ENCODE data around the gene FRRS1L.

Gene FRRS1L

DNA sequence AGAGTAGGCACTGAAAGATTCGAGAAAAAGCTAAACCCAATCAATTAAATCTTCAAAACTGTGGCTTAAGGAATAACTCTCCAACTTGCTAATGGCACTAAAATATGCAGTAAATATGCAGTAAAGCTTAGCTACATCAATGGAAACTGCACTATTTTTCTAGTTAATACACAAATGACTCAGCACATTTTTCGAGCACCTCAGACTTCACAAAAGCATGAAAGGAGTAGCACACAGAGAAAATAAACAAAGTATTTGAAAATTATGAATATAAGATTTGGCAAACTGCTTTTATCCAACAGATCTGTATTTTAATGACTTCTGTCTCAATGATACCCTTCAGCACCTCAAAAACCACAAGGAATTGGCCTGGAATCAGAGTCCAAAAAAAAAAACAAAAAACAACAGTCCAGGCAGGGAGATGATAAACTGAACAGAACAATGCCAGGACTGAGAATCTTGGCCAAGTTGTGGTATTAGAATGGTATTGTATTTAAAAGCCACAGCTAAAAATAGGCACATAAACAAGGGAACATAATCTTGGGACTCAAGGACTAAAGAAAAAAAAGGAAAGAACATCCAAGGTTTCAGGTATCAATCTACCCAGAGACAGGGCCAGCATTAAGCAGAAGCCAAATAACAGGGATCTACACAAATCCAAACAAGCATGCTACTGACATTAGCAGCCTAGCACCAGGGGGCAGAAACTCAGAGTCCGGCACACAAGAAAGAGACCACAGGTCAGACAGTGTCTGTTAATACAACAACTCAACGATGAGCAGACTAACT lies 68.7 kb downstream of the FRRS1L start:
- no peaks in the 10 kb centered on the region for H3K9me3 ChIP-seq (replicated peaks; ENCODE audit: low read length)
- H3K4me3 ChIP-seq (ENCODE audit: low read length) = peak overlapping the region; percentile 9
- H3K27me3 ChIP-seq (ENCODE audit: control insufficient read depth, insufficient read depth, low read length) = no peaks in the 10 kb centered on the region
- peak overlapping the region; percentile 29 for H3K9ac ChIP-seq (ENCODE audit: low read depth, low read length)
- peaks cover 46% of the 10 kb centered on the region for H3K4me1 ChIP-seq (ENCODE audit: control insufficient read depth, insufficient read depth, low read length)
- peak overlapping the region; percentile 61 for H3K4me2 ChIP-seq (ENCODE audit: low read length)
- peaks cover 5% of the 10 kb centered on the region for H3K36me3 ChIP-seq (ENCODE audit: insufficient read depth, low read length)

DNA sequence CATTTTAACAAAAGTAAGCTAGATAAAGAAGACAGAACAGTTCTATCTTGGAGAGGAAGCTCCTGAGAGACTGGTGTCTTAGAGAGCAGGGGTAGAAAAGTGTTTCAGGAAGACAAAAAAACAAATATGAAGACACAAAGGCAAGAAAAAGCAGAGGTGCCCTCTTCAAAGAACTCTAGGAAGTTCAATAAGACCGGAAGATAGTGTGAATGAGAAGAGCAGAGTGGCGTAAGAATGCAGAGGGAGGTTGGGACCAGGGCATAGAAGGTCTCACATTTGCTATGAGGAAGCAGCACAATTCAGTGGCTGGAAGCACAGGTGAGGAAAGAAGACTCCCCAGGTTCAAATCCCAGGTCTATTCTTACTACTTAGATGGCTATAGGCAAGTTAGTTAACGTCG lies 69.9 kb downstream of the FRRS1L start:
- Histone ChIP-seq H3K4me1 (ENCODE audit: control insufficient read depth, insufficient read depth, low read length) (peaks cover 45% of the 10 kb centered on the region), H3K4me3 (ENCODE audit: low read length) (no peak overlapping the region), H3K36me3 (ENCODE audit: insufficient read depth, low read length) (peaks cover 13% of the 10 kb centered on the region), H3K9me3 (replicated peaks; ENCODE audit: low read length) (no peaks in the 10 kb centered on the region), H3K4me2 (ENCODE audit: low read length) (no peak overlapping the region), H3K27me3 (ENCODE audit: control insufficient read depth, insufficient read depth, low read length) (no peaks in the 10 kb centered on the region), H3K9ac (ENCODE audit: low read depth, low read length) (no peak overlapping the region)

DNA sequence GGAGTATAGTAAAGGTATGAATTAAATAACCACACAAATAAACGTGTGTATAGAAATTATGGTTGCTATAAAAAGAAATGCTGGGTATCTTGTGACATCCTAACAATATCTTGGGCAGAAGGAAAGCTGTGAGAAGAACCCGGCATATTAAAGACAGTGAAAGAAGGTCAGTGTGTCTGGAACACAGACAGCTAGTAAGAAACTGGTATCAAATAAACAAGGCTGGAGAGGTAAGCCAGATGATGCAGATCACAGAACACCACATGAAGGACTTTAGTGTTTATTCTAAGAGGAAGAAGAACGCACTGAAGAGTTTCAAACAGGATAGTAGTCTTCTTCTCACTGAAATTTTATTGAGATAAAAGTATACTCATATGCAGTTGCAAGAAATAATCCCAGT lies 71.7 kb downstream of the FRRS1L start:
- Histone ChIP-seq H3K9ac (ENCODE audit: low read depth, low read length) (no peak overlapping the region), H3K4me2 (ENCODE audit: low read length) (no peak overlapping the region), H3K9me3 (replicated peaks; ENCODE audit: low read length) (no peaks in the 10 kb centered on the region), H3K27me3 (ENCODE audit: control insufficient read depth, insufficient read depth, low read length) (no peaks in the 10 kb centered on the region), H3K4me1 (ENCODE audit: control insufficient read depth, insufficient read depth, low read length) (peaks cover 33% of the 10 kb centered on the region), H3K36me3 (ENCODE audit: insufficient read depth, low read length) (peaks cover 13% of the 10 kb centered on the region), H3K4me3 (ENCODE audit: low read length) (no peak overlapping the region)

DNA sequence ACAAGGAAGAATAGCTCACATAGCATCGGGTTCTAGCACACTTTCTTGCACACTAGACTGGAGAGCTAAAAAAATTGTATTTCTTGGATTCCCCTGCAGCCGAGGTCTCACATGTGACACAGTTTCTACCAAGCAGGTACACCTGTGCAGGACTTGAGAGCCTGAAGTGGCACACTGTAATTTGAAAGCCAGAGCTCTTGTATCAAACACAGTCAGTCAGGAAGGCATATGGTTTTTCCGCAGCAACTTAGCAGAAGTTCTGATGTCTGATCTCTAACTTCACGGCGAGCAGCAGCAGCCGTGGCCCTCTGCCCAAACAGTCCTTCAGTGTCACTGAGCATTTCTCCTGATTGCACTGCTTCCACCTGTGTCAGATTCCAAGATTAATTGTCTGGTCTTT lies 72.8 kb downstream of the FRRS1L start:
- H3K4me2 ChIP-seq (ENCODE audit: low read length) = no peak overlapping the region
- H3K4me1 ChIP-seq (ENCODE audit: control insufficient read depth, insufficient read depth, low read length) = peaks cover 28% of the 10 kb centered on the region
- no peaks in the 10 kb centered on the region for H3K27me3 ChIP-seq (ENCODE audit: control insufficient read depth, insufficient read depth, low read length)
- H3K9ac ChIP-seq (ENCODE audit: low read depth, low read length) = no peak overlapping the region
- no peaks in the 10 kb centered on the region for H3K9me3 ChIP-seq (replicated peaks; ENCODE audit: low read length)
- H3K4me3 ChIP-seq (ENCODE audit: low read length) = no peak overlapping the region
- peaks cover 13% of the 10 kb centered on the region for H3K36me3 ChIP-seq (ENCODE audit: insufficient read depth, low read length)

DNA sequence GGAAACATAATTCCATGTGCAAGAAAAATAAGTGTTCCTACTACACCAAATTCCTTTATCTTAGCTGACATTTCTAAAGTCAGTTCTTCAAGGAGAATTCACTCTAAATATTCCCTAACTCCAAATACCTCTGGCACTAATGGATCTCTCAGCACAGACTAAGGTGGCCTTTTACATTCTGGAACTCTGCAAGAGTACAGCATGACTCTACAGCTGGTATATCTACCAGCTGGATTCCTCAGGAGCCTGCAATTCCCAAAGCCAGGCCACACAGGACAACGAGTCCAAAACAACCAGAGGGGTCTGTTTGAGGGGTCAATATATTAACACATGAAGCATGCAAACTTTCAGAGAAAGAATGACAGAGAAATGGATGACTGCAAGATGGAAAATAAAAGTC lies 74.5 kb downstream of the FRRS1L start:
- peaks cover 24% of the 10 kb centered on the region for H3K36me3 ChIP-seq (ENCODE audit: insufficient read depth, low read length)
- H3K4me2 ChIP-seq (ENCODE audit: low read length) = no peak overlapping the region
- no peak overlapping the region for H3K4me3 ChIP-seq (ENCODE audit: low read length)

DNA sequence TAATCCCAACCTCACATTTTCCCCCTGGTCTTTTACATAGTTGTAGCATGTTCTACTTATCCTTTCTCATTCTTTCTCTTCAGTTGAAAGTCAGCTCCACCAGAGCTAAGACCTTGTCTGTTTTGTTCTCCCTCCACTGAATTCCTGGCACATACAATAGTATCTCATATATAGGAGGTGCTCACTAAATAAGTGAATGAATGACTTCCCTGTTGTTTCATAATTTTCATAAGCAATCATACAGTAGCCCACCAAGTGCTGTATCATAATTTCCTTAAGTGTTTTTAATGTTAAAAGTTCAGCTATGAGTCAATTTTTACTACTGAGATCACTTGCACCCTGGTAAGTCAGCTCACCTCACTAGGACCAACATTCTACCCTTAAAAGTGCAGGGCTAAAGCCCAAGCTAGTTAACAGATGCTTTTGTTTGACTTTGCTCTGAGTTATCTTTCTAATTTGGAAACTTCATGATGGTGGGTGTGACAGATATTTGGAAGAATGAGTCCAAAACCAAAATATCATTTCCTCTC lies 74.9 kb downstream of the FRRS1L start:
- Histone ChIP-seq H3K9ac (ENCODE audit: low read depth, low read length) (no peak overlapping the region), H3K36me3 (ENCODE audit: insufficient read depth, low read length) (peaks cover 27% of the 10 kb centered on the region), H3K9me3 (replicated peaks; ENCODE audit: low read length) (no peaks in the 10 kb centered on the region), H3K4me1 (ENCODE audit: control insufficient read depth, insufficient read depth, low read length) (peaks cover 8% of the 10 kb centered on the region), H3K4me3 (ENCODE audit: low read length) (no peak overlapping the region), H3K4me2 (ENCODE audit: low read length) (no peak overlapping the region), H3K27me3 (ENCODE audit: control insufficient read depth, insufficient read depth, low read length) (no peaks in the 10 kb centered on the region)

More for the DNA sequence above, 74.5 kb downstream of the FRRS1L start:
- Histone ChIP-seq H3K9me3 (replicated peaks; ENCODE audit: low read length) (no peaks in the 10 kb centered on the region), H3K27me3 (ENCODE audit: control insufficient read depth, insufficient read depth, low read length) (no peaks in the 10 kb centered on the region), H3K9ac (ENCODE audit: low read depth, low read length) (no peak overlapping the region), H3K4me1 (ENCODE audit: control insufficient read depth, insufficient read depth, low read length) (peaks cover 12% of the 10 kb centered on the region)

DNA sequence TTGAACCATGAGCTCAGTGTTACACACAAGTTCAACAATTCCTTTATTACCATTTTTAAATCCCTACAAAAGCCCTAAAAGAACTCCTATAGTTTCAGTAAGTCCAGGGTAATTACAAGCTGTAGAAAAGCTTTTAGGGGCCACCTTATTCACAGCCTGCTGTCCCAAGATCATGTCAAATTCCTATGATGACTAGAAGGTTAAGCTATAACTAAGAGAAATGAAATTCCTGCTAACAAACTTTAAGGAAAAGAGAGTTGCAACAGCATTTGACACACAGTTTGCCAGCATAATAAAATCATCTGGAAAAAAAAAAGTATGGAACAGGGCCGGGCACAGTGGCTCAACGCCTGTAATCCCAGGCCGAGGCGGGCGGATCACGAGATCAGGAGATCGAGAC lies 78.8 kb downstream of the FRRS1L start:
- H3K9ac ChIP-seq (ENCODE audit: low read depth, low read length) = no peak overlapping the region
- no peaks in the 10 kb centered on the region for H3K9me3 ChIP-seq (replicated peaks; ENCODE audit: low read length)
- H3K4me3 ChIP-seq (ENCODE audit: low read length) = no peak overlapping the region
- H3K4me2 ChIP-seq (ENCODE audit: low read length) = no peak overlapping the region
- peaks cover 36% of the 10 kb centered on the region for H3K36me3 ChIP-seq (ENCODE audit: insufficient read depth, low read length)
- H3K4me1 ChIP-seq (ENCODE audit: control insufficient read depth, insufficient read depth, low read length) = peaks cover 8% of the 10 kb centered on the region
- no peaks in the 10 kb centered on the region for H3K27me3 ChIP-seq (ENCODE audit: control insufficient read depth, insufficient read depth, low read length)

DNA sequence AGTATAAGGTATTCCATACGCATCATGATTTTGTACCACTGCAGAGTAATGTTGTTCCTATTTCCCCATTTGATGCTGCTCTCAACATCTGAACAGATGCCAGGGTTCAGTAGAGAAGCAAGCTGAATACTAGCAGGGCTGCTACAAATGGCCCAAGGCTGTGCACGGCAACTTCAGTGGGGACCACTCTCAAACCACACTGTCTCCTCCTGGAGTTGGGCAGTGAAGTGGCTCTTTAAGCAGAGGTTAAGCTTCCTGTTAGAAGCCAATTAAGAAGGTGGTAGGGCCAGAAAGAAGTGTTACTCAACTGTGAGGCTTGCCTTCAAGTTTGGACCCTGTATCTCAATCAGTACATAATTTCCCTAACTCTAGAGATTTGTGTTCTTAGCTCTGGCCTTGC lies 79.3 kb downstream of the FRRS1L start:
- no peaks in the 10 kb centered on the region for H3K27me3 ChIP-seq (ENCODE audit: control insufficient read depth, insufficient read depth, low read length)
- peaks cover 34% of the 10 kb centered on the region for H3K36me3 ChIP-seq (ENCODE audit: insufficient read depth, low read length)
- H3K4me3 ChIP-seq (ENCODE audit: low read length) = no peak overlapping the region
- no peak overlapping the region for H3K4me2 ChIP-seq (ENCODE audit: low read length)
- H3K9ac ChIP-seq (ENCODE audit: low read depth, low read length) = no peak overlapping the region
- H3K4me1 ChIP-seq (ENCODE audit: control insufficient read depth, insufficient read depth, low read length) = peaks cover 8% of the 10 kb centered on the region
- no peaks in the 10 kb centered on the region for H3K9me3 ChIP-seq (replicated peaks; ENCODE audit: low read length)

DNA sequence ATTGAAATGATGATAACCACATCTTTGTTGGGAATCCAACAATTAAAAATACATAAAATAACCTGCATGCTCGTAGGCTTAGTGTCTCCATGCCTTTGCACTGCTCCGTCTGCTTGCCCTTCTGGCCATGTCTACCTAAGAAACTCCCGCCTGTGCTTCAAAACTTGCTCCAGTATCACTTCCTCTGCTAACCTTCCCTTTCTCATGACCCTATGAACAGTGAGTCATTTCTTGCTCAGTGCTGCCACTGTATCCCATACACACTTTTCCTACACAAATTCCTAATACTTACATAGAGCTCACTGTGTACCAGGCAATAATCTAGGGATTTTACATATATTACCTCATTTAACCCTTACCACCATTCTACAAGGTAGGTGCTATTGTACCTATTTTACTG lies 80.8 kb downstream of the FRRS1L start:
- H3K27me3 ChIP-seq (ENCODE audit: control insufficient read depth, insufficient read depth, low read length) = no peaks in the 10 kb centered on the region
- peaks cover 27% of the 10 kb centered on the region for H3K36me3 ChIP-seq (ENCODE audit: insufficient read depth, low read length)
- no peak overlapping the region for H3K4me3 ChIP-seq (ENCODE audit: low read length)

DNA sequence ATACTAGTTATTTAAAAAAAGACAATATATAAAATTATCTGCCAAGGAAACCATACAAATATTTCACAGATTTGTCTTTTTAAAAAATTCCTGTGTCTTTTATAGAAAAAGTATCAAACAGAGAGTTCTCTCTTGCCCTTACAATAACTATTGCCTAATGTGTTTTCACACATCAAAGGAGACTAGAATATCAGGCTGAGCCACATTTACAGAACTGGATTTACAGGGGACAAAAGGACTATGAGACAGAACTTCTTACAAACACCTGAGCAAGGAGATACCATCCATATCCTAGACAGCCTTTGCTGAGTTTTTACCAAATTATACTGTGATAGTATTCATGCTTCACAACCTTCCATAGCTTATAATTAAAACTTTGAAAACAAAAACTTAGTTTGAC lies 81.5 kb downstream of the FRRS1L start:
- H3K27me3 ChIP-seq (ENCODE audit: control insufficient read depth, insufficient read depth, low read length) = no peaks in the 10 kb centered on the region
- H3K4me2 ChIP-seq (ENCODE audit: low read length) = no peak overlapping the region
- H3K4me3 ChIP-seq (ENCODE audit: low read length) = no peak overlapping the region
- H3K36me3 ChIP-seq (ENCODE audit: insufficient read depth, low read length) = peaks cover 28% of the 10 kb centered on the region
- no peaks in the 10 kb centered on the region for H3K9me3 ChIP-seq (replicated peaks; ENCODE audit: low read length)
- no peak overlapping the region for H3K9ac ChIP-seq (ENCODE audit: low read depth, low read length)
- H3K4me1 ChIP-seq (ENCODE audit: control insufficient read depth, insufficient read depth, low read length) = no peaks in the 10 kb centered on the region

More for the DNA sequence above, 80.8 kb downstream of the FRRS1L start:
- H3K9ac ChIP-seq (ENCODE audit: low read depth, low read length) = no peak overlapping the region
- no peaks in the 10 kb centered on the region for H3K4me1 ChIP-seq (ENCODE audit: control insufficient read depth, insufficient read depth, low read length)
- H3K9me3 ChIP-seq (replicated peaks; ENCODE audit: low read length) = no peaks in the 10 kb centered on the region
- no peak overlapping the region for H3K4me2 ChIP-seq (ENCODE audit: low read length)

DNA sequence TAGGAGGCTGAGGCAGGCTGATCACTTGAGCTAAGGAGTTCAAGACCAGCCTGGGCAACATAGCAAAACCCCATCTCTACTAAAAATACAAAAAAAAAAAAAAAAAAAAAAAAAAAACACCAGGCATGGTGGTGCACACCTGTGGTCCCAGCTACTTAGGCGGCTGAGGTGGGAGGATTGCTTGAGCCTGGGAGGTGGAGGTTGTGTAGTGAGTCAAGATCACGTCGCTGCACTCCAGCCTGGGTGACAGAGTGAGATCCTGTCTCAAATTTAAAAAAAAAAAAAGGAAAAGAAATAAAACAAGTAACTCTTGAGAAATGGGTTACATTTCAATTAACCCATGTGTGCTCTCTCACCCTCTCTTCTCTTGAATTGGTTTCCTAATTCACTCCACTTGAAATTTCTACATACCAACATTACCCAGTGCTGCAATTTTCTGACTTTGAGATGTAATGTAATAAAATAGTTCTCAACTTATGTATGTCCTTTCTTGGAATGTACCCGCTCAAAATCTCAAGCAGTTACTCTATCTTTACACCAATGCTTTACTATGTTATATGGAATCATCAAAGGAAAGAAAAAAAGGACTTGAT lies 83.1 kb downstream of the FRRS1L start:
- no peak overlapping the region for H3K4me2 ChIP-seq (ENCODE audit: low read length)
- no peaks in the 10 kb centered on the region for H3K27me3 ChIP-seq (ENCODE audit: control insufficient read depth, insufficient read depth, low read length)
- H3K4me1 ChIP-seq (ENCODE audit: control insufficient read depth, insufficient read depth, low read length) = no peaks in the 10 kb centered on the region
- H3K9ac ChIP-seq (ENCODE audit: low read depth, low read length) = no peak overlapping the region
- no peak overlapping the region for H3K4me3 ChIP-seq (ENCODE audit: low read length)
- H3K36me3 ChIP-seq (ENCODE audit: insufficient read depth, low read length) = peaks cover 34% of the 10 kb centered on the region
- no peaks in the 10 kb centered on the region for H3K9me3 ChIP-seq (replicated peaks; ENCODE audit: low read length)

DNA sequence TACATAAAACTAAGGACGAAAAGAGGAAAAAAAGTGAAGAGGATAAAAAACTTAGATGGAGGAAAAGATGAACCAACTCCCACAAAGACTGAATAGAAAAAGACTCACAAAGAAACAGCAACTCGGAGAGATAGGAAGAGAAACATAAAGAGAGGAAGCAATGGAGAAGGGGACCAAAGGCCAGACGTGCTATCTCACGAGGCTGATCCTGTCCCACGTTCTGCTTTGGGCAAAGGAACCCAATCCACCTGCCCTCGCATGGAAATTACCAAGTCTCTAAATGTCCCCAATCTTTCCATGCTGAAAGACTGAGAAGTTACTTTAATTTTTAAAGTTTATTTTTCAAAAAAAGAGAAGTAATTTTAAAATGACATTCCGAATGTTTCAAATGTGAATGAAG lies 83.9 kb downstream of the FRRS1L start:
- H3K36me3 ChIP-seq (ENCODE audit: insufficient read depth, low read length) = peaks cover 38% of the 10 kb centered on the region
- no peak overlapping the region for H3K4me2 ChIP-seq (ENCODE audit: low read length)
- H3K9me3 ChIP-seq (replicated peaks; ENCODE audit: low read length) = no peaks in the 10 kb centered on the region
- no peak overlapping the region for H3K9ac ChIP-seq (ENCODE audit: low read depth, low read length)
- no peaks in the 10 kb centered on the region for H3K4me1 ChIP-seq (ENCODE audit: control insufficient read depth, insufficient read depth, low read length)
- no peak overlapping the region for H3K4me3 ChIP-seq (ENCODE audit: low read length)
- no peaks in the 10 kb centered on the region for H3K27me3 ChIP-seq (ENCODE audit: control insufficient read depth, insufficient read depth, low read length)

Data from skeletal muscle satellite cell (primary cell).